ENCODE data around the gene LRRC32. TPM values are rescaled to one million over a fixed set of nuclear protein-coding genes. Genes with fewer than 3 reads are reported as not detected.

The LRRC32 gene
- total RNA-seq, 4 donors from 2014 or later = 45.0 to 117 (median 73.4) TPM

- WGBS, 2 donors = 77 to 82% methylated on average over 9 of the region's 9 CpGs
- Histone ChIP-seq H3K9me3 (peaks cover 0 to 4% (median 0%) of the 10 kb centered on the region in 4 donors), H3K27me3 (no peaks in the 10 kb centered on the region), H3K27ac (no peak overlapping the region), H3K4me1 (peaks cover 0 to 5% (median 0%) of the 10 kb centered on the region in 4 donors), H3K4me3 (no peak overlapping the region), H3K36me3 (no peaks in the 10 kb centered on the region)
- DNase-seq (ENCODE audit: low spot score in 2 of 2) = no peak
- TF ChIP-seq EP300 (IDR thresholded peaks at IDR 0.05) (no peak), CTCF (IDR thresholded peaks at IDR 0.05) (no peak)
These were observed 14.7 kb upstream of the LRRC32 start for GRCh38 chr11:76685237-76685636.

- Histone ChIP-seq H3K4me1 (peaks cover 0 to 5% (median 0%) of the 10 kb centered on the region in 4 donors), H3K27ac (no peak overlapping the region), H3K36me3 (no peaks in the 10 kb centered on the region), H3K27me3 (no peaks in the 10 kb centered on the region), H3K4me3 (no peak overlapping the region), H3K9me3 (peaks cover 0 to 4% (median 0%) of the 10 kb centered on the region in 4 donors)
- 91 to 96% methylated on average over 5 of the region's 5 CpGs for WGBS, 2 donors
- TF ChIP-seq POLR2A (IDR thresholded peaks at IDR 0.05) (no peak), CTCF (IDR thresholded peaks at IDR 0.05) (no peak)
- DNase-seq (ENCODE audit: low spot score in 2 of 2) = no peak
These were observed 14.0 kb upstream of the LRRC32 start for GRCh38 chr11:76684516-76684915.

GRCh38 chr11:76683161-76684095, 12.9 kb upstream of the LRRC32 start:
- TF ChIP-seq CTCF (IDR thresholded peaks at IDR 0.05) (no peak), POLR2A (IDR thresholded peaks at IDR 0.05) (no peak), EP300 (IDR thresholded peaks at IDR 0.05) (no peak)
- Histone ChIP-seq H3K36me3 (no peaks in the 10 kb centered on the region), H3K4me3 (no peak overlapping the region), H3K27ac (no peak overlapping the region), H3K9me3 (peaks cover 0 to 4% (median 0%) of the 10 kb centered on the region in 4 donors), H3K4me1 (peaks cover 0 to 5% (median 0%) of the 10 kb centered on the region in 4 donors), H3K27me3 (no peaks in the 10 kb centered on the region)
- 89 to 91% methylated on average over 7 of the region's 7 CpGs for WGBS, 2 donors
- DNase-seq (ENCODE audit: low spot score in 2 of 2) = no peak

GRCh38 chr11:76682684-76683083, 12.1 kb upstream of the LRRC32 start:
- Histone ChIP-seq H3K27ac (no peak overlapping the region), H3K36me3 (no peaks in the 10 kb centered on the region), H3K4me3 (no peak overlapping the region), H3K9me3 (peaks cover 0 to 4% (median 0%) of the 10 kb centered on the region in 4 donors), H3K4me1 (peaks cover 0 to 7% (median 0%) of the 10 kb centered on the region in 4 donors), H3K27me3 (no peaks in the 10 kb centered on the region)
- TF ChIP-seq POLR2A (IDR thresholded peaks at IDR 0.05) = no peak
- TF ChIP-seq EP300 (IDR thresholded peaks at IDR 0.05) = no peak
- no peak for TF ChIP-seq CTCF (IDR thresholded peaks at IDR 0.05)
- 100% methylated on average over 2 of the region's 2 CpGs for WGBS, 2 donors
- DNase-seq (ENCODE audit: low spot score in 2 of 2) = no peak

- DNase-seq (ENCODE audit: low spot score in 2 of 2) = no peak
- no peak overlapping the region for H3K4me3 ChIP-seq
- no peaks in the 10 kb centered on the region for H3K36me3 ChIP-seq
- H3K27me3 ChIP-seq = no peaks in the 10 kb centered on the region
- TF ChIP-seq POLR2A (IDR thresholded peaks at IDR 0.05) (no peak), CTCF (IDR thresholded peaks at IDR 0.05) (no peak), EP300 (IDR thresholded peaks at IDR 0.05) (no peak)
- H3K4me1 ChIP-seq = peaks cover 0 to 12% (median 0%) of the 10 kb centered on the region in 4 donors
- 91 to 93% methylated on average over 2 of the region's 2 CpGs for WGBS, 2 donors
- peaks cover 0 to 4% (median 0%) of the 10 kb centered on the region in 4 donors for H3K9me3 ChIP-seq
- H3K27ac ChIP-seq = no peak overlapping the region
These were observed 11.6 kb upstream of the LRRC32 start for GRCh38 chr11:76682106-76682505.
